ENCODE results near the gene KLHL24. TPM values are rescaled to one million over a fixed set of nuclear protein-coding genes. Genes with fewer than 3 reads are reported as not detected.

Gene KLHL24
- total RNA-seq, 1 experiment from 2014 or later, result 17.7 TPM

DNA sequence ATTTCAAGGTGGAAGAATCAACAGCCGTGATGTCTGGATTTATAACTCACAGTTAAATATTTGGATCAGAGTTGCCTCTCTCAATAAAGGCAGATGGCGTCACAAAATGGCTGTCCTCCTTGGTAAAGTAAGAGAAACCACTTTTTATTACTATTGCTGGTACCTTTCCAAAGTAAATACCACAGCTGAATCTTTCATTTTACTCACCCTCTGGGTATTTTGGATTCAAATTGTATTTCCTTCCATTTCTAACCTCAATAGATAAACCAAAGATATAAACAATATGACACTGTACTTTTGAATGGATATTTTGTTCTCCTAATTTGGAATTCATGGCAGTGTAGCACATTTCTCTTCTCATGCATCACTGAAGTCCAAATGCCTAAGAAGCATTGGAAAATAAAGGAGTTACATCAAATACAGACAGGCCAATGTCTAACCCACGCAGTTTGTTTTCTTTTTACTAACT lies 29.5 kb downstream of the KLHL24 start:
- Histone ChIP-seq H2BK12ac (ENCODE audit: insufficient read length, low read depth, low read length) (no peak overlapping the region), H3K79me1 (ENCODE audit: insufficient read depth, low read depth, low read length, poor library complexity, severe bottlenecking) (no peaks in the 10 kb centered on the region), H3K23ac (ENCODE audit: insufficient read length, low read depth, low read length) (no peak overlapping the region), H3K18ac (ENCODE audit: insufficient read length, low read depth, low read length) (no peak overlapping the region), H3K56ac (ENCODE audit: insufficient read length, low read depth, low read length) (no peak overlapping the region), H3K4me1 (ENCODE audit: insufficient read depth, low read length) (no peaks in the 10 kb centered on the region), H2AFZ (ENCODE audit: low read length) (no peak overlapping the region), H2BK120ac (ENCODE audit: low read depth, low read length, poor library complexity, severe bottlenecking) (no peak overlapping the region), H2BK5ac (ENCODE audit: insufficient read length, low read length) (no peak overlapping the region), H3K79me2 (ENCODE audit: insufficient read depth, low read length) (no peaks in the 10 kb centered on the region), H2BK15ac (ENCODE audit: low read depth, low read length) (no peak overlapping the region), H3K23me2 (ENCODE audit: insufficient read length, low read depth, low read length, poor library complexity, severe bottlenecking) (no peaks in the 10 kb centered on the region), H3K4ac (ENCODE audit: low read depth, low read length) (no peak overlapping the region), H3K27ac (ENCODE audit: insufficient read length, low read depth, low read length) (no peak overlapping the region), H3K14ac (ENCODE audit: insufficient read depth, low read length) (no peak overlapping the region), H2BK20ac (ENCODE audit: low read depth, low read length, poor library complexity, severe bottlenecking) (no peak overlapping the region), H3K27me3 (ENCODE audit: insufficient read depth, low read length) (no peaks in the 10 kb centered on the region), H4K8ac (replicated peaks; ENCODE audit: insufficient read length, low read depth, low read length) (no peak overlapping the region), H4K91ac (ENCODE audit: insufficient read length, low read depth, low read length) (no peak overlapping the region), H3K9me3 (ENCODE audit: control insufficient read depth, low read depth, low read length) (no peaks in the 10 kb centered on the region), H4K5ac (ENCODE audit: insufficient read length, low read depth, low read length) (no peak overlapping the region), H4K20me1 (ENCODE audit: control insufficient read depth, insufficient read depth, insufficient read length) (no peaks in the 10 kb centered on the region), H3K9ac (ENCODE audit: extremely low read depth, insufficient read length, low read length) (no peak overlapping the region), H2AK5ac (ENCODE audit: insufficient read length, low read length) (no peak overlapping the region), H3T11ph (ENCODE audit: low read length) (no peak overlapping the region), H3K4me2 (ENCODE audit: insufficient read depth, insufficient read length, low read length) (no peak overlapping the region)
- no peaks in the 10 kb centered on the region for H3K27me3 Mint-ChIP-seq (ENCODE audit: low read depth)
- H3K4me3 Mint-ChIP-seq, result no peak overlapping the region
- no peak overlapping the region for H3K27ac Mint-ChIP-seq
- peaks cover 9 to 10% of the 10 kb centered on the region in 2 experiments for H3K9me3 Mint-ChIP-seq
- TF ChIP-seq, protein P1, sequence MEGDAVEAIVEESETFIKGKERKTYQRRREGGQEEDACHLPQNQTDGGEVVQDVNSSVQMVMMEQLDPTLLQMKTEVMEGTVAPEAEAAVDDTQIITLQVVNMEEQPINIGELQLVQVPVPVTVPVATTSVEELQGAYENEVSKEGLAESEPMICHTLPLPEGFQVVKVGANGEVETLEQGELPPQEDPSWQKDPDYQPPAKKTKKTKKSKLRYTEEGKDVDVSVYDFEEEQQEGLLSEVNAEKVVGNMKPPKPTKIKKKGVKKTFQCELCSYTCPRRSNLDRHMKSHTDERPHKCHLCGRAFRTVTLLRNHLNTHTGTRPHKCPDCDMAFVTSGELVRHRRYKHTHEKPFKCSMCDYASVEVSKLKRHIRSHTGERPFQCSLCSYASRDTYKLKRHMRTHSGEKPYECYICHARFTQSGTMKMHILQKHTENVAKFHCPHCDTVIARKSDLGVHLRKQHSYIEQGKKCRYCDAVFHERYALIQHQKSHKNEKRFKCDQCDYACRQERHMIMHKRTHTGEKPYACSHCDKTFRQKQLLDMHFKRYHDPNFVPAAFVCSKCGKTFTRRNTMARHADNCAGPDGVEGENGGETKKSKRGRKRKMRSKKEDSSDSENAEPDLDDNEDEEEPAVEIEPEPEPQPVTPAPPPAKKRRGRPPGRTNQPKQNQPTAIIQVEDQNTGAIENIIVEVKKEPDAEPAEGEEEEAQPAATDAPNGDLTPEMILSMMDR (conservative IDR thresholded peaks at IDR 0.05), result no peak
- DNase-seq, result no peak
- H3K4me1 Mint-ChIP-seq, result no peaks in the 10 kb centered on the region
- WGBS (ENCODE audit: extremely low coverage, insufficient read length, low lambda C conversion rate), result no CpG with 5 or more reads among the region's 3 CpGs
- H3K36me3 Mint-ChIP-seq (ENCODE audit: insufficient read depth in 1 of 3, low read depth in 3 of 3), result peaks cover 38 to 51% (median 40%) of the 10 kb centered on the region in 3 experiments

All from H9 (cell line).